Tibial nerve (tissue), 4 donors: ENCODE results near the gene DISP3. TPM values are rescaled to one million over a fixed set of nuclear protein-coding genes. Genes with fewer than 3 reads are reported as not detected.

Source experiments
- DNase-seq, 2 donors: peaks; one replicate each; pipeline ENCODE4 v3.0.0-alpha.2; 2019; ENCODE audit warnings: low spot score in 2 of 2
- H3K27ac ChIP-seq, 4 donors: fragments of 200-600 bp; sonication (generic) in 3 of 4; one replicate each; pipeline ENCODE4 v1.5.1; 2017 to 2019; ENCODE audit warnings: mild to moderate bottlenecking in 1 of 4
- H3K27me3 ChIP-seq, 2 donors: fragments of 200-600 bp; sonication (generic) in 1 of 2; one replicate each; pipeline versions ENCODE4 v1.5.1 to v1.6.0; 2017 to 2019
- H3K36me3 ChIP-seq, 3 donors: fragments of 200-600 bp; sonication (generic); one replicate each; pipeline ENCODE4 v1.5.1; 2018 to 2019
- H3K4me1 ChIP-seq, 4 donors: fragments of 200-600 bp; sonication (generic) in 3 of 4; one replicate each; pipeline ENCODE4 v1.5.1; 2017 to 2019
- H3K4me3 ChIP-seq, 4 donors: fragments of 200-600 bp; sonication (generic) in 3 of 4; one replicate each; pipeline ENCODE4 v1.5.1; 2017 to 2019; ENCODE audit warnings: mild to moderate bottlenecking in 1 of 4, moderate library complexity in 1 of 4
- H3K9me3 ChIP-seq, 4 donors: fragments of 200-600 bp; sonication (generic) in 3 of 4; one replicate each; pipeline ENCODE4 v1.5.1; 2017 to 2019
- CTCF ChIP-seq, 5 experiments: fragments of 200-600 bp in 3 of 5; fragments of 450-650 bp in 2 of 5; sonication (generic) in 3 of 5; IDR thresholded peaks; one replicate each; pipeline ENCODE4 v1.5.1; 2016 to 2019; ENCODE audit warnings: antibody characterized with exemption in 5 of 5, mild to moderate bottlenecking in 3 of 5, moderate library complexity in 2 of 5
- EP300 ChIP-seq, 2 donors: sonication (generic); formaldehyde crosslinking; IDR thresholded peaks; one replicate each; pipeline ENCODE4 v1.6.1; 2017; ENCODE audit warnings: antibody characterized with exemption in 2 of 2, mild to moderate bottlenecking in 1 of 2
- POLR2A ChIP-seq, 2 donors: fragments of 450-650 bp; IDR thresholded peaks; one replicate each; pipeline ENCODE4 v1.6.1; 2017; ENCODE audit warnings: antibody characterized with exemption in 2 of 2, mild to moderate bottlenecking in 2 of 2, moderate library complexity in 2 of 2
- WGBS, 2 donors: methylation state at CpG; one replicate each; pipeline ENCODE4 v1.1.5; 2018; 5-methylcytosine and 5-hydroxymethylcytosine counted together
- total RNA-seq, 4 donors: library from RNA; depleted of rRNA; stranded (reverse); fragments of >200 nt; gene quantifications; one replicate each; pipeline ENCODE4 v1.1.0, GENCODE V29; 2016

Gene DISP3
- total RNA-seq, 4 donors from 2014 or later: 0.59 TPM; not detected in 3

GRCh38 chr1:11481019-11481418 lies 2.1 kb downstream of the DISP3 start:
- Histone ChIP-seq H3K4me3 (no peak overlapping the region), H3K36me3 (no peaks in the 10 kb centered on the region), H3K27ac (no peak overlapping the region), H3K27me3 (peaks cover 0 to 81% of the 10 kb centered on the region in 2 donors), H3K4me1 (peaks cover 0 to 20% (median 6%) of the 10 kb centered on the region in 4 donors), H3K9me3 (no peaks in the 10 kb centered on the region)
- 41 to 46% methylated on average over 4 of the region's 4 CpGs for WGBS, 2 donors
- DNase-seq: no peak
- no peak for TF ChIP-seq CTCF (IDR thresholded peaks at IDR 0.05)
- TF ChIP-seq POLR2A (IDR thresholded peaks at IDR 0.05): no peak
- no peak for TF ChIP-seq EP300 (IDR thresholded peaks at IDR 0.05)

GRCh38 chr1:11482198-11482597 lies 3.2 kb downstream of the DISP3 start:
- no peak overlapping the region for H3K4me3 ChIP-seq
- H3K36me3 ChIP-seq: no peaks in the 10 kb centered on the region
- DNase-seq: no peak
- H3K27me3 ChIP-seq: peaks cover 0 to 69% of the 10 kb centered on the region in 2 donors
- H3K4me1 ChIP-seq: peaks cover 0 to 20% (median 6%) of the 10 kb centered on the region in 4 donors
- H3K27ac ChIP-seq: no peak overlapping the region
- H3K9me3 ChIP-seq: no peaks in the 10 kb centered on the region
- TF ChIP-seq CTCF (IDR thresholded peaks at IDR 0.05) (no peak), POLR2A (IDR thresholded peaks at IDR 0.05) (no peak), EP300 (IDR thresholded peaks at IDR 0.05) (no peak)

GRCh38 chr1:11482701-11483479 lies 3.9 kb downstream of the DISP3 start:
- 61 to 66% methylated on average over 18 of the region's 18 CpGs for WGBS, 2 donors
- peaks cover 0 to 62% of the 10 kb centered on the region in 2 donors for H3K27me3 ChIP-seq
- no peak overlapping the region for H3K27ac ChIP-seq
- no peak for DNase-seq
- H3K4me3 ChIP-seq: no peak overlapping the region
- H3K4me1 ChIP-seq: peaks cover 0 to 20% (median 6%) of the 10 kb centered on the region in 4 donors
- TF ChIP-seq EP300 (IDR thresholded peaks at IDR 0.05): no peak
- TF ChIP-seq POLR2A (IDR thresholded peaks at IDR 0.05): no peak
- no peak for TF ChIP-seq CTCF (IDR thresholded peaks at IDR 0.05)
- H3K9me3 ChIP-seq: no peaks in the 10 kb centered on the region
- no peaks in the 10 kb centered on the region for H3K36me3 ChIP-seq

GRCh38 chr1:11483581-11484320 lies 4.8 kb downstream of the DISP3 start:
- H3K9me3 ChIP-seq: no peaks in the 10 kb centered on the region
- WGBS, 2 donors: 76 to 82% methylated on average over 10 of the region's 10 CpGs
- H3K27me3 ChIP-seq: peaks cover 0 to 55% of the 10 kb centered on the region in 2 donors
- no peak for DNase-seq
- H3K27ac ChIP-seq: no peak overlapping the region
- H3K4me3 ChIP-seq: no peak overlapping the region
- H3K36me3 ChIP-seq: no peaks in the 10 kb centered on the region
- peaks cover 0 to 15% (median 6%) of the 10 kb centered on the region in 4 donors for H3K4me1 ChIP-seq
- TF ChIP-seq CTCF (IDR thresholded peaks at IDR 0.05) (no peak), POLR2A (IDR thresholded peaks at IDR 0.05) (no peak), EP300 (IDR thresholded peaks at IDR 0.05) (no peak)

GRCh38 chr1:11484321-11484655 lies 5.3 kb downstream of the DISP3 start:
- Histone ChIP-seq H3K9me3 (no peaks in the 10 kb centered on the region), H3K4me1 (peaks cover 0 to 10% (median 4%) of the 10 kb centered on the region in 4 donors), H3K36me3 (no peaks in the 10 kb centered on the region), H3K4me3 (no peak overlapping the region), H3K27ac (no peak overlapping the region), H3K27me3 (peaks cover 0 to 51% of the 10 kb centered on the region in 2 donors)
- WGBS, 2 donors: 70 to 82% methylated on average over 7 of the region's 7 CpGs
- DNase-seq: no peak
- TF ChIP-seq EP300 (IDR thresholded peaks at IDR 0.05) (no peak), POLR2A (IDR thresholded peaks at IDR 0.05) (no peak), CTCF (IDR thresholded peaks at IDR 0.05) (no peak)
